ENCODE measurements around the gene RAB11FIP3.

RAB11FIP3 gene

GRCh38 chr16:535446-536405, 110.3 kb downstream of the RAB11FIP3 start:
- DNase-seq, result no peak

DNA sequence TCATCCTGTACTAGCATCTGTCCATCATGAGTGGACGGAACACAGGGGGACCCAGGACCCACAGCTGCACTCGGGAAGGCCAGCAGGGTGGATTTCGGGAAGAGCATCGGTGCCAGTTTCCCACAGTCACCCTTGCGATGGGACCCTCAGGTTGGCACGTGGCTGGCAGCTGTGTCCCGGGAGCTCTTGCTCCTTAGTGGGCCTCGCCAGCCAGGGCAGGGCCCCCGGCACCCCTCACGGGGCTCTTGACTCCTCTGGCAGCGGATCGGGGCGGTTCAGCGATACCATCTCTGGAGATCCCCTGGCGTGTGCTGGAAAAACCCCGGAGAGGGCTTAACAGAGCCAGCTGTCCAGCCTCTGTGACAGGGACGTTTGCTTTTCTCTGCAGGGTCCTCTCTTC, 111.3 kb downstream of the RAB11FIP3 start:
- no peak for DNase-seq

DNA sequence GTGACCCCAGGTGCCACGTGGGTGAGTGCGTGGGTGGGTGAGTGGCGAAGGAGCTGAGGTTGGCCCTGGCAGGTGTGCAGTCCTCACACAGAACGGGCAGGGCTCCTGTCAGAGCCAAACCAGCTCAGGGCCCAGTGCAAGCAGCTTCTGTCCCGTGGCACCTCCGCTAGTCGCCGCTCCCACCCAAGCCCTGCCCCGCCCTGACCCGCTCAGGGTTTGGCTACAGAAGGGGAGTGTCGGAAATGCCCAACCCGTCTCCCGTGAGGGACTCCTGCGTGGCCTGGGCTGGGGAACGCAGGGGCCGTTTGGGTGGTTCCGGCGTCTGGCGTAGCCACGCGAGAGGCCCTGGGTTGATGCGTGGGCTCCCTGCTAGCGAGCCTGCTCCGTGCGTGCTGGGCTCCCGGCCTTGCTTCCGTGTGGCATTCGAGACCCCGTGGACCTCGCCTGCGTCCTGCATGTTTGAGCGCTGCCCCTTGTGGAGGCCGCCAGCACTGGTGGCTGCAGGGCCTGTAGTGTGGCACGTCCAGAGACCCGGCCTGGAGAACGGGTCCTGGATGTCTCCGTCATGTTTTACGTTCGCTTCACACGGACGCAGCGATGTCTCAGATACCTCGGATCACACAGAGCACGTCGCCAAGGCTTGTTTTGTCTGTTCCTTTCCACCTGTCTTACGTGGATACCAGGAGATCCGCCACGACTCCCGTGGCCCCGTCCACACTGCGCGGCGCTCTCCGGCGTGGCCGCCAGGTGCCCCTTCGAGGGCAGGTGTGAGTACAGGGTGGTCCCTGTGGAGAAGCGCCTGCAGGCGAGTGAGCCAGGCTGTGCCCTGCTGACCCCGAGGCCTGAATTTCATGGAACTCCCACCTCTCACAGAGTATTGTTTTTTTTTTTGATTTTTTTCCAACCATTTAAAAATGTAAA, 112.2 kb downstream of the RAB11FIP3 start:
- no peak for DNase-seq

- DNase-seq, result no peak
These were observed 114.6 kb downstream of the RAB11FIP3 start for GRCh38 chr16:539901-540530.

DNA sequence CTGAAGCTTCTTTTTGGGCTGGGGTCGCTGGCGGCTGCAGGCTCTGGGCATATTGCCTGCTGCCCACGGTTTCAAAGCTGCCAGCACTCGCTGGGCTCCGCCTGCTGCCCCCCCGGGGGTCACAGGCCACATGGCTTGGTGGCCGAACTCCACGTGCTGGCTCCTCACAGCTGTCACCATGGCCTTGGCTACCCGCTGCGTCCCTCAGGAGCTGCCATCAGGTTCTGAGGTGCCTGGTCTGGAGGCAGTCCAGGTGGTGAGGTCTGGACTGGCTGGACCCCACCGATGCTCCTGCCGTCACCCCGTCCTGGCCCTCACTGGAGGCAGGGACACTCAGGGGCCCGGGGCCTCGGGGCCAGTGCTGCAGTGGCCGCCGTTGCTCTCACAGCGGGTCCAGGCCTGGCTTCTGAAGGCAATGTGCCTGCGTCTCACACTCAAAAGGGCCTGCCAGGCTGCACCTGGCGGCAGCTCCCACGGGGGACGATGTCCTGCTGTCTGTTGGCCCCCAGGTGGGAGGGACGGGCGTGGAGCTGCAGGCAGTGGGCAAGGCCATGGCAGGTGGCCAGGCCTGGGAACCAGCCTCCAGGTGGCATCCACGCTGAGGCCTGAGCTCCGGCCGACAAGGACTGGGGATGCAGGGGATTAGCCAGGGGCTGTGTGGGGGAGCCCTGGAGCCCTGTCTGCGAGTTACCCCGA, 115.3 kb downstream of the RAB11FIP3 start:
- no peak for DNase-seq

DNA sequence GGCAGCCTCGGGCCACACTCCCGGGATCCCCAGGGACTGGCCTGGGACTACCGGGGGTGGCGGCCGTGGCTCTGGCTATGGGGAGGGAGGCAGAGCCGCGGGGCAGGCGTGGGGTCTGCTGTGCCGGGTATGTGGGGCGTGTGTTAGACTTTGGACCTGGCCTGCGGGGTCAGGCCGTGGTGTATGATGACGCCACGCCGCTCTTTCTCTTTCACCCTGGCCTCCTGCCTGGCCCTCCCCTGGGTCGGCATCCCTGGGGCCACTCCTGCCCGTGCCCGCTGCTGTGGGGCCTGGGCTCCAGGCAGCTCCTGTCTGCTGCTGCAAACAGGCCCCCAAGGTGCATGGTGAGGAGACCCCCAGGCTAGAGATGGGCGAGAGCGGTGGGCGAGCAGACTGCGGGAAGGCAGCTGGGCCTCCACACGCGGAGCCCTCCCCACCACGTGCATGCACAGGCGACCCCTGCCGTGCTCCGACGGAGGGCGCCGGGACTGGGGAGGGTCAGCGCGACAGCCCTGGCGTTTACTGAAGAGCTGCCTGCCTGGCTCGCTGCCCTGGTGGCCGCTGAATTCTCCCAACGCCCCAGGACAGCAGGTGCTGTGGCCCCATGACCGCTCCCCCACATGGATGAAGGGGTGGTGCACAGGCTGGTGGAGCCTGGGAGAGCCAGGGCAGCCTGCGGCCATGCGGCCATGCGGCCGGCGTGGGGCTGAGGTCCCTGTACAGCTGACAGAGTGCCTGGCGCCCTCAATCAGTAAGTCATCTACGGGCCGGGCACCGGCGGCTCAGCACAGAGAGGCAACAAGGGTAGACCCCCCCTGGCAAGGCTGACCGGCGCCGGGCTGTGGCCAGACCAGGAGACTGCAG, 118.1 kb downstream of the RAB11FIP3 start:
- no peak for DNase-seq

DNA sequence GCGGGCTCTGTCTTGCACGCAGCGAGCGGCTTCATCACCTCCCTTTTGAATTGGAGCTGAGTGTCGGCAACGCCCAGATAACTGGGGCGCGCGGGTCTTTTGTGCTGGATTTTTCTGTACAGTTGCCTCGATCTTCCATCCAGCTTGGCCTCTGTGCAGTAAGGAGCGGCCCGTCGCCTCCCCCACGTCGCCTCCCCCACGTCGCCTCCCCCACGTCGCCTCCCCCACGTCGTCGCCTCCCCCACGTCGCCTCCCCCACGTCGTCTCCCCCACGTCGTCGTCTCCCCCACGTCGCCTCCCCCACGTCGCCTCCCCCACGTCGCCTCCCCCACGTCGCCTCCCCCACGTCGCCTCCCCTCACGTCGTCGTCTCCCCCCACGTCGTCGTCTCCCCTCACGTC, 119.1 kb downstream of the RAB11FIP3 start:
- DNase-seq, result no peak

DNA sequence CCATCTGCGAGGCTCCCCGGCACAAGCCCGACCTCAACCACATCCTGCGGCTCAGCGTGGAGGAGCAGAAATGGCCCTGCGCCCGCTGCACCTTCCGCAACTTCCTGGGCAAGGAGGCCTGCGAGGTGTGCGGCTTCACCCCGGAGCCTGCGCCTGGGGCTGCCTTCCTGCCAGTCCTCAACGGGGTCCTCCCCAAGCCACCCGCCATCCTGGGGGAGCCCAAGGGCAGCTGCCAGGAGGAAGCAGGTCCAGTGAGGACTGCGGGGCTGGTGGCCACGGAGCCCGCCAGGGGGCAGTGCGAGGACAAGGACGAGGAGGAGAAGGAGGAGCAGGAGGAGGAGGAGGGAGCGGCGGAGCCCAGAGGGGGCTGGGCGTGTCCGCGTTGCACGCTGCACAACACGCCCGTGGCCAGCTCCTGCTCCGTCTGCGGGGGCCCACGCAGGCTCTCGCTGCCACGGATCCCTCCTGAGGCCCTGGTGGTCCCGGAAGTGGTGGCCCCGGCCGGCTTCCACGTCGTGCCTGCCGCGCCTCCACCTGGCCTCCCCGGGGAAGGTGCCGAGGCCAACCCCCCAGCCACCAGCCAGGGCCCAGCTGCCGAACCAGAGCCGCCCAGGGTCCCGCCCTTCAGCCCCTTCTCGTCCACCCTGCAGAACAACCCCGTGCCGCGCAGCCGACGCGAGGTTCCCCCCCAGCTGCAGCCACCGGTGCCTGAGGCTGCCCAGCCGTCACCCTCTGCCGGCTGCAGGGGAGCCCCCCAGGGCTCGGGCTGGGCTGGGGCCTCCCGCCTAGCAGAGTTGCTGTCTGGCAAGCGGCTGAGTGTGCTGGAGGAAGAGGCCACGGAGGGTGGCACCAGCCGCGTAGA, 121.7 kb downstream of the RAB11FIP3 start:
- DNase-seq, result peak; percentile 70 to 75

- DNase-seq, result no peak
These were observed 123.1 kb downstream of the RAB11FIP3 start for GRCh38 chr16:548586-548985.

DNA sequence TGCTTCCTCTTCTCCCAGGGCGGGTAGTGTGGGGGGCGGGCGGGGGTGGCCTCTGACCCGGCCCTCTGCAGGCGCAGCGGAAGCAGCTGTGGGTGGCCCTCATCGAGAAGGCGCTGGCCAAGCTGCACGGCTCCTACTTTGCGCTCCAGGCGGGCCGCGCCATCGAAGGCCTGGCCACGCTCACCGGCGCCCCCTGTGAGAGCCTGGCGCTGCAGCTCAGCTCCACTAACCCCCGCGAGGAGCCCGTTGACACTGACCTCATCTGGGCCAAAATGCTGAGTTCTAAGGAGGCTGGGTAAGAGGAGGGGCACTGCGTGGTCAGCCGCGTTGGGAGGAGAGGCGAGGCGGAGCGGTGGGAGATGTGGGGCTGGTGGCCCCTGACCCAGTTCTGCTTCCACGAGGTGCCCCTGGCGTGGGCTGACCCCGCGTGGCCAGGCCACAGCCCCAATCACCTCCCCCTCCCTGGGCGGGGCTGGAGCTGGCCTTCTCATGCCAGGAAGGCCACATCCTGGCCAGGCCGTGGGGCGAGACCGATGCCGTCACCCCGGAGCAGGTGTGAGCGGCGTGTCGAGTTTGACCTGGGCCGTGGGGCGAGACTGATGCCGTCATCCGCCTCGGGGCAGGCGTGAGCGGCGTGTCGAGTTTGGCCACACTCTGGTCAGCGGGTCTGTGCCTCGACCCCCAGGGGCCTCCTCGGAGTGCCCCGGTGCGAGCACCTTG, 124.3 kb downstream of the RAB11FIP3 start:
- DNase-seq, result no peak

DNA sequence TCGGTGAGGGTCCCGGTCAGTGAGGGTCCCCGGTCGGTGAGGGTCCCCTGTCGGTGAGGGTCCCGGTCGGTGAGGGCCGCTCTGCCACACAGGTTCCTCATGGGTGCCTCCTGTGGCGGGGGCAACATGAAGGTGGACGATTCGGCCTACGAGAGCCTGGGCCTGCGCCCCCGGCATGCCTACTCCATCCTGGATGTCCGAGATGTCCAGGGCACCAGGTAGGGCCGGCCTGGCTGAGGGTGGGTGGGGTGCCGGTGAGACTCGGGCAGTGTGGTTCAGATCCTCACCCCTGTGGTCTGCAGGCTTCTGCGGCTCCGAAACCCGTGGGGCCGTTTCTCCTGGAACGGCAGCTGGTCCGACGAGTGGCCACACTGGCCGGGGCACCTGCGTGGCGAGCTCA, 125.8 kb downstream of the RAB11FIP3 start:
- DNase-seq, result no peak

DNA sequence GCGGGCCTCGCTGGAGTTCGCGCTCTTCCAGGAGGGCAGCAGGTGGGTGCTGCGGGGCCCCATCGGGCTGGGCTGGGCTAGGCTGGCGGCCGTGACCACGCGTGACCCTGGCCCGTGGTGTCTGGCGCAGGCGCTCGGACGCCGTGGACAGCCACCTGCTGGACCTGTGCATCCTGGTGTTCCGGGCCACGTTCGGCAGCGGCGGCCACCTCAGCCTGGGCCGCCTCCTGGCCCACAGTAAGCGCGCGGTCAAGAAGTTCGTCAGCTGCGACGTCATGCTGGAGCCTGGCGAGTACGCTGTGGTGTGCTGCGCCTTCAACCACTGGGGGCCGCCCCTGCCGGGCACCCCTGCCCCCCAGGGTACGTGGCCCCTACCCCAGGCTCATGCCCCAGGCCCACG, 126.7 kb downstream of the RAB11FIP3 start:
- DNase-seq, result no peak

- no peak for DNase-seq
These were observed 128.3 kb downstream of the RAB11FIP3 start for GRCh38 chr16:553601-554296.

DNA sequence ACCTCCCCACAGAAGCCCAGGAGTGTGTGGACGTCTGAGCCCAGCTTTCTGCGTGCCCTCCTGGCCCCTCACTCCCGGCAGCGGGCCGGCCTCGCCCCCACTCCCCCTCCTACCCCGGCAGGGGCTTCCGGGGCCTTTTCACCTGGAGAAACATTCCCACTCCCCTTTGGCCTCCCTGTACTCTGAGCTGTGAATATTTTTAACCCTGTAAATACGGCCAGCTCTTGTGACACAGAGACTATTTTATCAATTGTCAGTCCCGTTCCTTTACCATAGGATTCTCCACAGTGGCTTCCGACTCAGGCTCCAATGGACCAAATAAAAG, 128.8 kb downstream of the RAB11FIP3 start:
- no peak for DNase-seq

GRCh38 chr16:554640-555365, 129.4 kb downstream of the RAB11FIP3 start:
- no peak for DNase-seq

DNA sequence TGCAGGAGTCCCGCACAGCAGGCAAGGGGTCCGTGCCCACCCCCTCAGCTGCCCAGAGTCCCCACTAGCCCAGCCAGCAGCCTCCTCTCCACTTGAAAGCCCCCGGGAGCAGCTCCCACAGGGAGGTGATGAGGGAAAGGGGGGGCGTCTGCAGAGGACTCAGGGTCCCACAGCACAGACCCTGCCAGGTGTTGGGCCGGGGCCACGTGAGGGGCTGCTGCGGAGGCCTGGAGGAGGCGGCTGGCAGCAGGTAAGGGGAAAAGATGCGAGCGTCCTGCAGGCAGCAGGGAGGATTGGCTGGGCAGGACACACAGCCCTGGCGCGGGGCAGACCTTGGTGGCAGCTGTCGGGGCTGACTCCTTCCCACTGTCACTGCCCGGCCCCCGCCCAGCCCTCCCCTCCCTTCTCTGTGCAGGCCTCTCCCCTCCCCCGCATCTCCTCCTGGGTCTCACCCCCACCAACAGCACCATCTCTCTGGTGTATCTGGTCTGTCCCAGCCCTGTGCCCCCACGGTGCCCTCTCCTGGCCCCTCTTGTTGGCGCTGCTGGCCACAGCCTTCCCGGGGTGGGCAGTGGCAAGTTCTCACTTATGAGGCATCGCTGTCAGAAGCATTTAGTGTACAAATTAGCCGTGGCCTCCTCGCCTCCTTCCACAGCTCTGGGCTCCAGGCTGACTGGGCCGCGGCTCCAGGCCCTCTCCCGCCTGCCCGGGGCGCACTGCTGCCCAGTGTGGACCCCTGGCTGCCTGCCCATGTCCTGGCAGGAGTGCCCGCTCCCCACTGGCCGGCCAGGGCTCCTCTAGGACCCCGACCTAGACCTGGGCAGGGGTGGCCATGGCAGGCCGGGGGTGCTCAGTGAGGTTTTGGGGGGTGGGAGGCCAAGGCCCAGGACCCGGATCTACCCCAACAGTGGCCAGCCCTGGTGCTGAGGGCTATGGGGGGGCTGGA, 130.4 kb downstream of the RAB11FIP3 start:
- DNase-seq, result no peak

- DNase-seq, result no peak
These were observed 131.2 kb downstream of the RAB11FIP3 start for GRCh38 chr16:556474-557173.

Measured in NCI-H1930 (cell line).